Measurements from ENCODE around the gene CNPY4. TPM values are rescaled to one million over a fixed set of nuclear protein-coding genes. Genes with fewer than 3 reads are reported as not detected.
A peak's percentile ranks its signal among the peaks of the same experiment; 100 is the strongest.

Gene CNPY4
- total and polyA plus RNA-seq, 2 donors: 19.0 to 27.9 TPM

GRCh38 chr7:100098913-100099312 lies 20.5 kb upstream of the CNPY4 start:
- 97% methylated on average over 10 of the region's 10 CpGs for WGBS
- H3K27ac ChIP-seq (ENCODE audit: low read depth in 1 of 2, low read length in 1 of 2): peak overlapping the region; percentile 52 to 68
- H3K9me3 ChIP-seq (ENCODE audit: control insufficient read depth in 2 of 2, insufficient read depth in 1 of 2, low read length in 1 of 2): peaks cover 0 to 12% of the 10 kb centered on the region in 2 donors
- H3K36me3 ChIP-seq (ENCODE audit: control insufficient read depth in 2 of 2, insufficient read depth in 2 of 2, low read length in 1 of 2): peaks cover 55 to 70% of the 10 kb centered on the region in 2 donors
- H3K4me1 ChIP-seq (ENCODE audit: control insufficient read depth in 2 of 2, insufficient read depth in 2 of 2, low read length in 2 of 2): peaks cover 9 to 31% of the 10 kb centered on the region in 2 donors
- no peak overlapping the region for H3K4me3 ChIP-seq (ENCODE audit: low read length in 2 of 2)
- DNase-seq (ENCODE audit: low read depth in 6 of 9, low spot score in 9 of 9): no peak
- H3K27me3 ChIP-seq (ENCODE audit: control insufficient read depth in 2 of 2, insufficient read depth in 1 of 2, low read length in 1 of 2): no peaks in the 10 kb centered on the region

DNA sequence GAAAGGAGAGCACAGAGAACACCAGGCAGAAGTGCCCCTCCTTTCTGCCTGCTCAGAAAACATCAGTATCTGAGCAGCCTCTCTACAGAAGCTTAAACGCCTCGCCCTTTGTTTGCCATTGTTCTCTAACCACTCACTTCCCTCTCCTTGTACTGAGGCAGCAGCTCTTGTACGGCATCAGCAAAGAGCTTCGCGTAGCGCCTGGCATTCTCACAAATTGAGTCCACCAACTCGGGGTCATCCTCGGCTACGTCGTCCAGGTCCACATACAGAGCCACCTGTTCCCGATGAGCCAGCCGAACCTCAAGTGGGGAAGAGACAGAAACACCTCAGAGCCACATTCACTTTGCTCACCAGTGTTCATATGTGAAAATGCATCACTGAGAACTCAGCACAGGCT lies 20.0 kb upstream of the CNPY4 start:
- Histone ChIP-seq H3K27ac (ENCODE audit: low read depth in 1 of 2, low read length in 1 of 2) (peak overlapping the region; percentile 52 to 68), H3K27me3 (ENCODE audit: control insufficient read depth in 2 of 2, insufficient read depth in 1 of 2, low read length in 1 of 2) (no peaks in the 10 kb centered on the region), H3K4me3 (ENCODE audit: low read length in 2 of 2) (peak overlapping the region; percentile 64 to 91), H3K9me3 (ENCODE audit: control insufficient read depth in 2 of 2, insufficient read depth in 1 of 2, low read length in 1 of 2) (peaks cover 0 to 12% of the 10 kb centered on the region in 2 donors), H3K36me3 (ENCODE audit: control insufficient read depth in 2 of 2, insufficient read depth in 2 of 2, low read length in 1 of 2) (peaks cover 55 to 68% of the 10 kb centered on the region in 2 donors), H3K4me1 (ENCODE audit: control insufficient read depth in 2 of 2, insufficient read depth in 2 of 2, low read length in 2 of 2) (peaks cover 9 to 31% of the 10 kb centered on the region in 2 donors)
- peak in 1 of 9 donors; percentile 34 for DNase-seq (ENCODE audit: low read depth in 6 of 9, low spot score in 9 of 9)
- 84% methylated on average over 12 of the region's 12 CpGs for WGBS

DNA sequence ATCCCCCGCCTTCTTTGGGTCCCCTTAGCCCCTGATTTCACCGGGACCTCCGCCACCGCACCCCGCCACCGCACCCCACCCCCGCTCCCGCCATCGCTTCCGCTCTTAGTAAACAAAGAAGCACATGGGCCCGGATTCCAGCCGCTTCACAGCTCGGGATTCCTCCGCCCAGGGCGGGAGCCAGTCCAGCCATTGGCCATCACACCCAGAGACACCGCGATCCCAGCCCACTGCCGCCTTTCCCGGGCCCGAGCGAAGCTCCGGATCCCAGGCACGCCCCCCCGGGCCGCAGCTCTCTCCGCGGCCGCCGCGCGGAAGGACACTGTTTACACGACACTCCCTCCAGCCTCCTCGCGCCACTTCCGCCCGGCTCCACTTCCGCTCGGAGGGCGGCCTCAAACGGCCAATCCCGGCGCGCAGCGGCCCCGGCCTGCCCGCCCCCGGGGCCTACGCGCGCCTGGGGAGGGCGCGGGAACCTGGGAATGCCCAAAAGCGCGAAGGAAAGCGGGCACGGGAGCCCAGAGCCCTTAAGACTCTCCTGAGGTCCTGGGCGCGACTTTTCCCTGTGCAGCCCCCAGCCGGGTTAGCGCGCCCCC lies 18.9 kb upstream of the CNPY4 start:
- H3K27ac ChIP-seq (ENCODE audit: low read depth in 1 of 2, low read length in 1 of 2): peak overlapping the region; percentile 43 to 90
- DNase-seq (ENCODE audit: low read depth in 6 of 9, low spot score in 9 of 9): peak in 8 of 9 donors; percentile 68 to 97 (median 91)
- H3K36me3 ChIP-seq (ENCODE audit: control insufficient read depth in 2 of 2, insufficient read depth in 2 of 2, low read length in 1 of 2): peaks cover 54 to 65% of the 10 kb centered on the region in 2 donors
- peak overlapping the region; percentile 64 to 91 for H3K4me3 ChIP-seq (ENCODE audit: low read length in 2 of 2)
- peaks cover 9 to 31% of the 10 kb centered on the region in 2 donors for H3K4me1 ChIP-seq (ENCODE audit: control insufficient read depth in 2 of 2, insufficient read depth in 2 of 2, low read length in 2 of 2)
- H3K9me3 ChIP-seq (ENCODE audit: control insufficient read depth in 2 of 2, insufficient read depth in 1 of 2, low read length in 1 of 2): peaks cover 0 to 12% of the 10 kb centered on the region in 2 donors
- no peaks in the 10 kb centered on the region for H3K27me3 ChIP-seq (ENCODE audit: control insufficient read depth in 2 of 2, insufficient read depth in 1 of 2, low read length in 1 of 2)
- WGBS: under 1% methylated on average over 61 of the region's 61 CpGs

DNA sequence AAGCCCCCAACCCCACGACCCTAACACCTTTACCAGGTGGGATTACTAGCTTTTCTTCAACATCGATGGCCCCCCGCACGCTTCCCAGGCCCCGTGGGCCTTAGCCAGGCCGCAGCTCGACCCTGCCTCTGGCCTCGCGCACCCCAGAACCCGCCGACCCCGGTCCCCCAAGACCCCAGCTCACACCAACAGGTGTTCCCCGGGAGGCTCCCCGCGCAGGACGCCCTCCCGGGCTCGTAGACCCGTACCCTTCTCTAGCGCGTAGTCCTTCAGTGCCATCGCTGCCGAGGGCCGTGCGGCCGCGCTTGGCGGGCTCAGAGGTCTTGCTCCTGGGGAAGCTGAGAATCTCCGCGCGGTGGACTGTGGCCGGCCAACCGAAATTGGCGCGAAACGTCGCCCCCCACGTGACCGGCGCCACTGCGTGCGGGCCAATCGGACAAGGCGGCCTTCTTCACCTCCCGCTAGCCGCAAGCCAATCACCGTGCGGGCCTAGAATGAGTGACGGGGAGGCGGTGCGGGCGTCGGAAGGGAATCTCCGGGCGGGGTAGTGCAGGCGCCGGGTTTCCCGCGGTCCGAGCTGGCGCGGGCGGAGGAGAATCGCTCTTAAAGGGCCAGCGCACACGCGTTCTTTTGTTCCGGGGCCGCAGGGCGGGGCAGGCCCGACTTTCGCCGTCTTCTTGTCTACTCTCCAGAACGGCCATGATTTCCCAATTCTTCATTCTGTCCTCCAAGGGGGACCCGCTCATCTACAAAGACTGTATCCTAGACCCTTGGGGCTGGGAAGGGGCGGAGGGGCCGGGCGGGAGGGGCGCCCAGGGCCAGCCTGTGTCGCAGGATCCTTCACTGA lies 18.2 kb upstream of the CNPY4 start, which contains the start of the genes AP4M1 and MCM7:
AP4M1 (plus strand) TSS at position 628 of the 847 bp plus-strand sequence; CDS start at position 700, 72 bp downstream.
MCM7 (minus strand) TSS at position 382 of the 847 bp plus-strand sequence; CDS start at position 279, 103 bp downstream.
- Histone ChIP-seq H3K36me3 (ENCODE audit: control insufficient read depth in 2 of 2, insufficient read depth in 2 of 2, low read length in 1 of 2) (peaks cover 54 to 64% of the 10 kb centered on the region in 2 donors), H3K27me3 (ENCODE audit: control insufficient read depth in 2 of 2, insufficient read depth in 1 of 2, low read length in 1 of 2) (no peaks in the 10 kb centered on the region), H3K4me1 (ENCODE audit: control insufficient read depth in 2 of 2, insufficient read depth in 2 of 2, low read length in 2 of 2) (peaks cover 9 to 31% of the 10 kb centered on the region in 2 donors), H3K27ac (ENCODE audit: low read depth in 1 of 2, low read length in 1 of 2) (peak within 1 kb of the TSS; percentile 84 to 90), H3K4me3 (ENCODE audit: low read length in 2 of 2) (peak within 1 kb of the TSS; percentile 64 to 91), H3K9me3 (ENCODE audit: control insufficient read depth in 2 of 2, insufficient read depth in 1 of 2, low read length in 1 of 2) (peaks cover 0 to 10% of the 10 kb centered on the region in 2 donors)
- DNase-seq (ENCODE audit: low read depth in 6 of 9, low spot score in 9 of 9): peak; percentile 86 to 98 (median 92)
- WGBS: under 1% methylated on average over 80 of the region's 80 CpGs

DNA sequence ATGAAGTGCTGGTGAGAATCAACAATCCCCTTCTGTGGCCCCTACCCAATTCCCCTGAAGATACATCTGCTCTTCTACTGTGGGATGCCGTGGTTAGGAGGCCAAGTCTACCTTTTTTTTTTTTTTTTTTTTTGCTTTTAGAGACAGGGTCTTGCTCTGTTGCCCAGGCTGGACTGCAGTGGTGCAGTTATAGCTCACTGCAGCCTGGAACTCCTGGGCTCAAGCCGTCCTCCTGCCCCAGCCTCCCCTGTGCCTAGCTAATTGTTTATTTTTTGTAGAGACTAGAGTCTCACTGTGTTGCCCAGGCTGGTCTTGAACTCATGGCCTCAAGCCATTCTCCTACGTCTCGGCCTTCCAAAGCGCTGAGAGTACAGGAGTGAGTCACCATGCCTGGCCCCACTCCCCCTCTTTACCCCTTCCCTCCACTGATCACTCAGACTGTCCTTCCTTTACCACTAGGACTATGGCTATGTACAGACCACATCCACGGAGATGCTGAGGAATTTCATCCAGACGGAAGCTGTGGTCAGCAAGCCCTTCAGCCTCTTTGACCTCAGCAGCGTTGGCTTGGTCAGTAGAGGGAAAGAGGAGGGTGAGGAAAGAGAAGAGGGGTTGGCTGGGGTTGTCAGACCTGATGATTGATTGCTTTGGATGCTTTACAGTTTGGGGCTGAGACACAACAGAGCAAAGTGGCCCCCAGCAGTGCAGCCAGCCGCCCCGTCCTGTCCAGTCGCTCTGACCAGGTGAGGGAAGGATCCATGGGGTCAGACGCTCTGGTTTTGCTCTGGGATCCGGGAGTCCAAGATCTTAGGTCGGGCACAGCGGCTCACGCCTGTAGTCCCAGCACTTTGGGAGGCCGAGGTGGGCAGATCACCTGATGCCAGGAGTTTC lies 16.2 kb upstream of the CNPY4 start:
- DNase-seq (ENCODE audit: low read depth in 6 of 9, low spot score in 9 of 9): no peak
- Histone ChIP-seq H3K36me3 (ENCODE audit: control insufficient read depth in 2 of 2, insufficient read depth in 2 of 2, low read length in 1 of 2) (peaks cover 58 to 65% of the 10 kb centered on the region in 2 donors), H3K27ac (ENCODE audit: low read depth in 1 of 2, low read length in 1 of 2) (no peak overlapping the region), H3K27me3 (ENCODE audit: control insufficient read depth in 2 of 2, insufficient read depth in 1 of 2, low read length in 1 of 2) (no peaks in the 10 kb centered on the region), H3K4me1 (ENCODE audit: control insufficient read depth in 2 of 2, insufficient read depth in 2 of 2, low read length in 2 of 2) (peaks cover 9 to 30% of the 10 kb centered on the region in 2 donors), H3K4me3 (ENCODE audit: low read length in 2 of 2) (no peak overlapping the region), H3K9me3 (ENCODE audit: control insufficient read depth in 2 of 2, insufficient read depth in 1 of 2, low read length in 1 of 2) (peaks cover 0 to 8% of the 10 kb centered on the region in 2 donors)
- 98% methylated on average over 17 of the region's 17 CpGs for WGBS

DNA sequence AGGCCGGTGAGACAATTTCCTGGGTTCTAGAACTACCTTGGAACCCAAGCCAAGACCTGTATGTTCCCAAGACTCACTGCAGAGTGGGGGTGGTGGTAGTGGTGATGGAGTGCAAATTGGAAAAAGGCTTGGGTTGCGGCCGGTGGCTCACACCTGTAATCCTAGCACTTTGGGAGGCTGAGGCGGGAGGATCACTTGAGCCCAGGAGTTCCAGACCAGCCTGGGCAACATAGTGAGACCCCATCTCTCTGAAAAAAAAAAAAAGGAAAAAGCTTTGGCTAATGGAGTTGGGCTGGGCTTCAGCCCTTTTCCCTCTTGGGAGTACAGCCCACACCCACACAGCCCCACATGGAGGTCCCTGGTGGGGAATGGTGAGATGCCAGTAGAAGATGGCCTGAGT lies 13.9 kb upstream of the CNPY4 start:
- DNase-seq (ENCODE audit: low read depth in 6 of 9, low spot score in 9 of 9): no peak
- Histone ChIP-seq H3K4me3 (ENCODE audit: low read length in 2 of 2) (no peak overlapping the region), H3K27ac (ENCODE audit: low read depth in 1 of 2, low read length in 1 of 2) (no peak overlapping the region), H3K9me3 (ENCODE audit: control insufficient read depth in 2 of 2, insufficient read depth in 1 of 2, low read length in 1 of 2) (peaks cover 0 to 6% of the 10 kb centered on the region in 2 donors), H3K36me3 (ENCODE audit: control insufficient read depth in 2 of 2, insufficient read depth in 2 of 2, low read length in 1 of 2) (peaks cover 61 to 62% of the 10 kb centered on the region in 2 donors), H3K4me1 (ENCODE audit: control insufficient read depth in 2 of 2, insufficient read depth in 2 of 2, low read length in 2 of 2) (peaks cover 0 to 14% of the 10 kb centered on the region in 2 donors), H3K27me3 (ENCODE audit: control insufficient read depth in 2 of 2, insufficient read depth in 1 of 2, low read length in 1 of 2) (no peaks in the 10 kb centered on the region)
- WGBS: 99% methylated on average over 4 of the region's 4 CpGs

DNA sequence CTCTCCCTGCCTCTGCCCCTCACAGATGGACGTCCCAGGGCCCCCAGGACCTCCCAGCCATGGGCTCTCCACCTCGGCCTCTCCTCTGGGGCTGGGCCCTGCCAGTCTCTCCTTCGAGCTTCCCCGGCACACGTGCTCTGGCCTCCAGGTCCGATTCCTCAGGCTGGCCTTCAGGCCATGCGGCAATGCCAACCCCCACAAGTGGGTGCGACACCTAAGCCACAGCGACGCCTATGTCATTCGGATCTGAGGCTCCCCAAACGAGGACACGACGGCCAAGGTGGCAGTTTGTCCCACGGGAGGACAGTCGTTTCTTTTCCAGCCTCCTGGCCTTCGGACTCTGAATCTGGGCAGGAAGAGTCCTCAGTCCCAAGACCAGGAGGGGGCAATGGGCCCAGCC lies 12.8 kb upstream of the CNPY4 start:
- Histone ChIP-seq H3K27ac (ENCODE audit: low read depth in 1 of 2, low read length in 1 of 2) (no peak overlapping the region), H3K9me3 (ENCODE audit: control insufficient read depth in 2 of 2, insufficient read depth in 1 of 2, low read length in 1 of 2) (no peaks in the 10 kb centered on the region), H3K4me1 (ENCODE audit: control insufficient read depth in 2 of 2, insufficient read depth in 2 of 2, low read length in 2 of 2) (peaks cover 0 to 14% of the 10 kb centered on the region in 2 donors), H3K27me3 (ENCODE audit: control insufficient read depth in 2 of 2, insufficient read depth in 1 of 2, low read length in 1 of 2) (no peaks in the 10 kb centered on the region), H3K4me3 (ENCODE audit: low read length in 2 of 2) (no peak overlapping the region), H3K36me3 (ENCODE audit: control insufficient read depth in 2 of 2, insufficient read depth in 2 of 2, low read length in 1 of 2) (peaks cover 72% of the 10 kb centered on the region in 2 donors)
- DNase-seq (ENCODE audit: low read depth in 6 of 9, low spot score in 9 of 9): no peak
- WGBS: 96% methylated on average over 17 of the region's 17 CpGs

DNA sequence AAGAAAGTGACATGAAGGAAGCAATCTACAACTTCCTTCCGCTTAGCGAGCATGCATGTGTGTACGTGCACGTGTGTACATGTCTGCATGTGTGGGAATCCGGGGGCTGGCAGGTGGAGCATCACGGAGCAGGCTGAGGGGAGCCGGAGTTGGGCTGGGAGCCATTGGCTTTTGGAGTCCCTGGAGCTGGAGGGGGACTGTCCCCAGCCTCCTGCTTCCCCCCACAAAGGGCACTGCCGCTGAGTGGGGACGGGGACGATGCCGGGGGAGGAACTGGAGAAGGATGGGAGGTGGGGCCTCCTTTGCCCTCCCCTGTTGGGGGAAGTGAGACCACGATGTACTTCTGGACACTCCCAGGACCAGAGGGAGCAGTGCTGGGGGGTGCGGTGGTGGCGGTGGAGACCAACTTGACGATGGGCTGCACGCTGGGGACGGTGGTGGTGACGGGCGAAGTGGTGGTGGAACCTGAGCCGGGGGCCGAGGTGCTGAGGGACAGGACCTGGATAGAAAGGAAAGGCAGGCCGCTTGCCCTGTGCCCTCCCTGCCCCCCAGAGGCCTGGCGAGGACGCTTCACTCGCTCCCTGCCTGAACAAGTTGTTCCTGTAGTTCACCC lies 12.2 kb upstream of the CNPY4 start:
- peaks cover 0 to 9% of the 10 kb centered on the region in 2 donors for H3K4me1 ChIP-seq (ENCODE audit: control insufficient read depth in 2 of 2, insufficient read depth in 2 of 2, low read length in 2 of 2)
- no peak for DNase-seq (ENCODE audit: low read depth in 6 of 9, low spot score in 9 of 9)
- H3K4me3 ChIP-seq (ENCODE audit: low read length in 2 of 2): no peak overlapping the region
- H3K36me3 ChIP-seq (ENCODE audit: control insufficient read depth in 2 of 2, insufficient read depth in 2 of 2, low read length in 1 of 2): peaks cover 78% of the 10 kb centered on the region in 2 donors
- H3K9me3 ChIP-seq (ENCODE audit: control insufficient read depth in 2 of 2, insufficient read depth in 1 of 2, low read length in 1 of 2): no peaks in the 10 kb centered on the region
- 95% methylated on average over 25 of the region's 25 CpGs for WGBS
- no peaks in the 10 kb centered on the region for H3K27me3 ChIP-seq (ENCODE audit: control insufficient read depth in 2 of 2, insufficient read depth in 1 of 2, low read length in 1 of 2)
- H3K27ac ChIP-seq (ENCODE audit: low read depth in 1 of 2, low read length in 1 of 2): no peak overlapping the region
